ENCODE data around the gene ZNF787.
A peak's percentile ranks its signal among the peaks of the same experiment; 100 is the strongest.

Gene ZNF787

GRCh38 chr19:56144376-56144775, 23.3 kb upstream of the ZNF787 start:
- WGBS, result 91% methylated on average over 6 of the region's 6 CpGs
- Histone ChIP-seq H3K4me1 (ENCODE audit: insufficient read depth, low read length) (peaks cover 3% of the 10 kb centered on the region; the same call in 1 of the 2 replicates), H3K36me3 (ENCODE audit: insufficient read depth, low read length) (peaks cover 19% of the 10 kb centered on the region), H3K4me3 (ENCODE audit: low read length) (no peak overlapping the region), H3K9me3 (ENCODE audit: insufficient read depth, low read depth, low read length) (no peaks in the 10 kb centered on the region), H3K27ac (ENCODE audit: low read depth, low read length) (no peak overlapping the region), H3K27me3 (ENCODE audit: insufficient read depth, low read length) (no peaks in the 10 kb centered on the region), H3K9ac (ENCODE audit: low read depth, low read length) (no peak overlapping the region; the same call in 1 of the 2 replicates)

DNA sequence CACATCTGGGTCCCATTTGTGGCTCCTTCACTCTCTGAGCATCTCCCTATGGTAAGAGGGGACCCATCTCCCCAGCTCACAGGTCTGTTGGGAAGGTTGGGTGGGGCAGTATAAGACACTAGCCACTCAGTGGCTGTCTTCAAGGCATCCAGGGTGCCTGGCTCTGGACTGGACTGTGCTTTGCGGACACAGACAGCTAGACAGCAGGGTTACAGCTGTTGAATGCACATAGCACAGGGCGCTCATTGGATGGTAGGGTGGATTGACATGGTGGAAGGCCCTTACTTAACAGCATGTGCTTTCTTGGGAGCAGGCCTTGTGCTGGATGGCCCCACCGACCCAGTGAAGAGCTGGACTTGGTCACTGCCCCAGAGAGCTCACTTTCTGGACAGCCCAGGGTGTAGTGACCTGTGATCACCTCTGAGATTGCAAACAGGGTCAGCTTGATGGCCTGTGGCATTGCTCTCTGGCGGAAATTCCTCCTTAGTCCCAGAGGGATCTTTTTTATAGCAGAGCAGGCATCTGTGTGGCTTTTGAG, 21.9 kb upstream of the ZNF787 start:
- H3K27ac ChIP-seq (ENCODE audit: low read depth, low read length), result no peak overlapping the region
- no peaks in the 10 kb centered on the region for H3K9me3 ChIP-seq (ENCODE audit: insufficient read depth, low read depth, low read length)
- H3K4me1 ChIP-seq (ENCODE audit: insufficient read depth, low read length), result peaks cover 3% of the 10 kb centered on the region; the same call in 1 of the 2 replicates
- H3K4me3 ChIP-seq (ENCODE audit: low read length), result no peak overlapping the region
- H3K9ac ChIP-seq (ENCODE audit: low read depth, low read length), result no peak overlapping the region
- WGBS, result 93% methylated on average over 4 of the region's 4 CpGs
- H3K27me3 ChIP-seq (ENCODE audit: insufficient read depth, low read length), result no peaks in the 10 kb centered on the region
- H3K36me3 ChIP-seq (ENCODE audit: insufficient read depth, low read length), result peaks cover 11% of the 10 kb centered on the region

- Histone ChIP-seq H3K9ac (ENCODE audit: low read depth, low read length) (peak overlapping the region; percentile 46), H3K27me3 (ENCODE audit: insufficient read depth, low read length) (no peaks in the 10 kb centered on the region), H3K4me1 (ENCODE audit: insufficient read depth, low read length) (peaks cover 3% of the 10 kb centered on the region; the same call in 1 of the 2 replicates), H3K36me3 (ENCODE audit: insufficient read depth, low read length) (peaks cover 3% of the 10 kb centered on the region), H3K9me3 (ENCODE audit: insufficient read depth, low read depth, low read length) (no peaks in the 10 kb centered on the region), H3K4me3 (ENCODE audit: low read length) (peak overlapping the region; percentile 59), H3K27ac (ENCODE audit: low read depth, low read length) (peak overlapping the region; percentile 17; the same call in 1 of the 2 replicates)
- 84% methylated on average over 17 of the region's 17 CpGs for WGBS
Observed at GRCh38 chr19:56142087-56142787, 21.1 kb upstream of the ZNF787 start.

GRCh38 chr19:56141417-56141993, 20.4 kb upstream of the ZNF787 start:
- Histone ChIP-seq H3K4me3 (ENCODE audit: low read length) (peak overlapping the region; percentile 59), H3K27ac (ENCODE audit: low read depth, low read length) (peak overlapping the region; percentile 17; the same call in 1 of the 2 replicates), H3K9ac (ENCODE audit: low read depth, low read length) (peak overlapping the region; percentile 46), H3K27me3 (ENCODE audit: insufficient read depth, low read length) (no peaks in the 10 kb centered on the region), H3K9me3 (ENCODE audit: insufficient read depth, low read depth, low read length) (no peaks in the 10 kb centered on the region), H3K4me1 (ENCODE audit: insufficient read depth, low read length) (peaks cover 3% of the 10 kb centered on the region; the same call in 1 of the 2 replicates), H3K36me3 (ENCODE audit: insufficient read depth, low read length) (no peaks in the 10 kb centered on the region; the same call in 1 of the 2 replicates)
- WGBS, result 9% methylated on average over 18 of the region's 26 CpGs

GRCh38 chr19:56140583-56141416, 19.7 kb upstream of the ZNF787 start, which contains the start of gene ZNF444:
ZNF444 (plus strand) TSS chr19:56141287; CDS start chr19:56146912, 5,625 bp downstream.
- H3K27ac ChIP-seq (ENCODE audit: low read depth, low read length), result peak within 1 kb of the TSS; percentile 73
- H3K4me1 ChIP-seq (ENCODE audit: insufficient read depth, low read length), result peaks cover 9% of the 10 kb centered on the region
- H3K27me3 ChIP-seq (ENCODE audit: insufficient read depth, low read length), result no peaks in the 10 kb centered on the region
- peak within 1 kb of the TSS; percentile 46 for H3K9ac ChIP-seq (ENCODE audit: low read depth, low read length)
- H3K9me3 ChIP-seq (ENCODE audit: insufficient read depth, low read depth, low read length), result no peaks in the 10 kb centered on the region
- peak within 1 kb of the TSS; percentile 59 for H3K4me3 ChIP-seq (ENCODE audit: low read length)
- H3K36me3 ChIP-seq (ENCODE audit: insufficient read depth, low read length), result no peaks in the 10 kb centered on the region
- WGBS, result under 1% methylated on average over 56 of the region's 56 CpGs

- peaks cover 9% of the 10 kb centered on the region for H3K4me1 ChIP-seq (ENCODE audit: insufficient read depth, low read length)
- 50% methylated on average over 22 of the region's 22 CpGs for WGBS
- H3K9ac ChIP-seq (ENCODE audit: low read depth, low read length), result peak overlapping the region; percentile 32
- H3K36me3 ChIP-seq (ENCODE audit: insufficient read depth, low read length), result no peaks in the 10 kb centered on the region
- peak overlapping the region; percentile 59 for H3K4me3 ChIP-seq (ENCODE audit: low read length)
- no peaks in the 10 kb centered on the region for H3K27me3 ChIP-seq (ENCODE audit: insufficient read depth, low read length)
- H3K9me3 ChIP-seq (ENCODE audit: insufficient read depth, low read depth, low read length), result no peaks in the 10 kb centered on the region
- H3K27ac ChIP-seq (ENCODE audit: low read depth, low read length), result peak overlapping the region; percentile 61; the same call in 1 of the 2 replicates
Observed at GRCh38 chr19:56139847-56140582, 18.9 kb upstream of the ZNF787 start.

DNA sequence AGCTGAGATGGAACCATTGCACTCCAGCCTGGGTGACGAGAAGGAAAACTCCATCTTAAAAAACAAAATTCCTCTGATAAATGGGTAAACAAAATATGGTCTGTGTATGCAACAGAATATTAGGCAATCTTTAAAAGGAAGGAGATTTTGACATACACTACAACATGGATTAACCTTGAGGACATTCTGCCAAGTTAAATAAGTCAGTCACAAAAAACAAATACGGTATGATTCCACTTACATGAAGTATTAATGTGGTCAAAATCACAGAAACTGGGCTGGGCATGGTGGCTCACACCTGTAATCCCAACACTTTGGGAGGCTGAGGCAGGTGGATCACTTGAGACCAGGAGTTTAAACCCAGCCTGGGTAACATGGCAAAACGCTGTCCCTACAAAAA, 17.0 kb upstream of the ZNF787 start:
- no peaks in the 10 kb centered on the region for H3K36me3 ChIP-seq (ENCODE audit: insufficient read depth, low read length)
- H3K4me1 ChIP-seq (ENCODE audit: insufficient read depth, low read length), result peaks cover 9% of the 10 kb centered on the region
- no peaks in the 10 kb centered on the region for H3K27me3 ChIP-seq (ENCODE audit: insufficient read depth, low read length)
- 88% methylated on average over 2 of the region's 3 CpGs for WGBS
- no peak overlapping the region for H3K9ac ChIP-seq (ENCODE audit: low read depth, low read length)
- H3K27ac ChIP-seq (ENCODE audit: low read depth, low read length), result no peak overlapping the region
- H3K9me3 ChIP-seq (ENCODE audit: insufficient read depth, low read depth, low read length), result no peaks in the 10 kb centered on the region
- no peak overlapping the region for H3K4me3 ChIP-seq (ENCODE audit: low read length)

- H3K4me1 ChIP-seq (ENCODE audit: insufficient read depth, low read length), result peaks cover 11% of the 10 kb centered on the region
- no peak overlapping the region for H3K27ac ChIP-seq (ENCODE audit: low read depth, low read length)
- H3K4me3 ChIP-seq (ENCODE audit: low read length), result no peak overlapping the region
- 95% methylated on average over 6 of the region's 6 CpGs for WGBS
- H3K27me3 ChIP-seq (ENCODE audit: insufficient read depth, low read length), result no peaks in the 10 kb centered on the region
- no peaks in the 10 kb centered on the region for H3K36me3 ChIP-seq (ENCODE audit: insufficient read depth, low read length)
- H3K9me3 ChIP-seq (ENCODE audit: insufficient read depth, low read depth, low read length), result no peaks in the 10 kb centered on the region
- no peak overlapping the region for H3K9ac ChIP-seq (ENCODE audit: low read depth, low read length)
Observed at GRCh38 chr19:56137405-56137804, 16.3 kb upstream of the ZNF787 start.

- Histone ChIP-seq H3K9ac (ENCODE audit: low read depth, low read length) (no peak overlapping the region; the same call in 1 of the 2 replicates), H3K9me3 (ENCODE audit: insufficient read depth, low read depth, low read length) (no peaks in the 10 kb centered on the region), H3K36me3 (ENCODE audit: insufficient read depth, low read length) (no peaks in the 10 kb centered on the region), H3K27me3 (ENCODE audit: insufficient read depth, low read length) (no peaks in the 10 kb centered on the region), H3K27ac (ENCODE audit: low read depth, low read length) (peak overlapping the region; percentile 74; the same call in 1 of the 2 replicates), H3K4me3 (ENCODE audit: low read length) (no peak overlapping the region), H3K4me1 (ENCODE audit: insufficient read depth, low read length) (peaks cover 10% of the 10 kb centered on the region)
- WGBS, result 12% methylated on average over 10 of the region's 10 CpGs
Observed at GRCh38 chr19:56136362-56136761, 15.3 kb upstream of the ZNF787 start.

DNA sequence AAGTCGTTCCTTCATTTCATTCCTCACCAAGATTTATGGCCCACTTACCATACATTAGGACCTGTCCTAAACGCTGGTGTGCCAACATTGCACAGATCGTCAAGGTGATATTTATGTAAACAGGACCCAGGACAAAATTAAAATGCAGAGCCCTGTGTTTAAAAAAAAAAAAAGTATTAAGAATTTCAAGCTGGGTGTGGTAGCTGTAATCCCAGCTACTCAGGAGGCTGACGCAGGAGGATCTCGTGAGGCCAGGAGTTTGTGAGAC, 13.5 kb upstream of the ZNF787 start:
- H3K27ac ChIP-seq (ENCODE audit: low read depth, low read length), result no peak overlapping the region
- H3K9me3 ChIP-seq (ENCODE audit: insufficient read depth, low read depth, low read length), result no peaks in the 10 kb centered on the region
- 94% methylated on average over 5 of the region's 5 CpGs for WGBS
- H3K4me1 ChIP-seq (ENCODE audit: insufficient read depth, low read length), result peaks cover 10% of the 10 kb centered on the region
- no peaks in the 10 kb centered on the region for H3K27me3 ChIP-seq (ENCODE audit: insufficient read depth, low read length)
- H3K4me3 ChIP-seq (ENCODE audit: low read length), result no peak overlapping the region
- H3K36me3 ChIP-seq (ENCODE audit: insufficient read depth, low read length), result no peaks in the 10 kb centered on the region
- H3K9ac ChIP-seq (ENCODE audit: low read depth, low read length), result no peak overlapping the region
